Measurements from ENCODE around the gene HERPUD1.
"Not testable (repeated sequence)": the region's sequence is repeated elsewhere in the genome, so short reads cannot be mapped to it uniquely, and the experiment has no call there.

Gene HERPUD1

GRCh38 chr16:56971768-56972043 lies 39.8 kb downstream of the HERPUD1 start:
- no peak overlapping the region for H3K27ac ChIP-seq
- no peak for TF ChIP-seq ZFX (IDR thresholded peaks at IDR 0.05)
- no peak for TF ChIP-seq CTCF (conservative IDR thresholded peaks at IDR 0.05)

GRCh38 chr16:56972403-56973293 lies 40.7 kb downstream of the HERPUD1 start:
- no peak overlapping the region for H3K27ac ChIP-seq
- no peak for TF ChIP-seq ZFX (IDR thresholded peaks at IDR 0.05)
- no peak for TF ChIP-seq CTCF (conservative IDR thresholded peaks at IDR 0.05)

GRCh38 chr16:56973294-56973689 lies 41.4 kb downstream of the HERPUD1 start:
- TF ChIP-seq ZFX (IDR thresholded peaks at IDR 0.05): no peak
- TF ChIP-seq CTCF (conservative IDR thresholded peaks at IDR 0.05): no peak
- no peak overlapping the region for H3K27ac ChIP-seq

GRCh38 chr16:56973899-56974298 lies 42.0 kb downstream of the HERPUD1 start:
- H3K27ac ChIP-seq: not testable (repeated sequence)

GRCh38 chr16:56974549-56975300 lies 42.8 kb downstream of the HERPUD1 start:
- no peak for TF ChIP-seq CTCF (conservative IDR thresholded peaks at IDR 0.05)
- no peak overlapping the region for H3K27ac ChIP-seq

GRCh38 chr16:56975714-56976113 lies 43.8 kb downstream of the HERPUD1 start:
- no peak overlapping the region for H3K27ac ChIP-seq
- TF ChIP-seq ZFX (IDR thresholded peaks at IDR 0.05) (no peak), CTCF (conservative IDR thresholded peaks at IDR 0.05) (no peak)

- TF ChIP-seq CTCF (conservative IDR thresholded peaks at IDR 0.05) (no peak), ZFX (IDR thresholded peaks at IDR 0.05) (no peak)
- H3K27ac ChIP-seq: no peak overlapping the region
These were observed 45.3 kb downstream of the HERPUD1 start for GRCh38 chr16:56977216-56977615.
